Liver (tissue), 3 donors: ENCODE measurements around the gene SFTA2.

ENCODE experiments used
- CTCF ChIP-seq: fragments of 150-350 bp; IDR thresholded peaks from 2 replicates; pipeline ENCODE4 v1.5.1; 2017; ENCODE audit warnings: improper control_type of control experiment, low read depth, low read length; ENCODE audit not compliant: missing input control
- EGR1 ChIP-seq, 2 donors: IDR thresholded peaks; 2 replicates each; pipeline ENCODE4 v1.6.1; 2016 to 2018; ENCODE audit warnings: antibody characterized with exemption in 2 of 2, low read depth in 2 of 2
- FOXA1 ChIP-seq: IDR thresholded peaks from 2 replicates; pipeline ENCODE4 v1.6.1; 2016; ENCODE audit warnings: antibody characterized with exemption
- GABPA ChIP-seq, 2 donors: IDR thresholded peaks in 1 of 2; conservative IDR thresholded peaks in 1 of 2; 2 replicates each; pipeline ENCODE4 v1.6.1; 2016; ENCODE audit warnings: antibody characterized with exemption in 2 of 2, mild to moderate bottlenecking in 1 of 2, moderate library complexity in 1 of 2
- JUND ChIP-seq, 2 donors: IDR thresholded peaks; 2 replicates each; pipeline ENCODE4 v1.6.1; 2016; ENCODE audit warnings: antibody characterized with exemption in 2 of 2
- MAX ChIP-seq: IDR thresholded peaks from 2 replicates; pipeline ENCODE4 v1.6.1; 2016; ENCODE audit warnings: antibody characterized with exemption
- NR2F2 ChIP-seq: IDR thresholded peaks from 2 replicates; pipeline ENCODE4 v1.6.1; 2016; ENCODE audit warnings: antibody characterized with exemption
- RAD21 ChIP-seq, 2 donors: IDR thresholded peaks; 2 replicates each; pipeline ENCODE4 v1.6.1; 2016; ENCODE audit warnings: antibody characterized with exemption in 2 of 2, mild to moderate bottlenecking in 2 of 2
- REST ChIP-seq: IDR thresholded peaks from 2 replicates; pipeline ENCODE4 v1.6.1; 2016; ENCODE audit warnings: antibody characterized with exemption, mild to moderate bottlenecking
- RXRA ChIP-seq, 2 donors: IDR thresholded peaks; 2 replicates each; pipeline ENCODE4 v1.6.1; 2017 to 2018; ENCODE audit warnings: antibody characterized with exemption in 2 of 2, mild to moderate bottlenecking in 1 of 2
- SP1 ChIP-seq: IDR thresholded peaks from 2 replicates; pipeline ENCODE4 v1.6.1; 2018; ENCODE audit warnings: antibody characterized with exemption, mild to moderate bottlenecking
- TAF1 ChIP-seq: conservative IDR thresholded peaks from 2 replicates; pipeline ENCODE4 v1.6.1; 2016; ENCODE audit warnings: antibody characterized with exemption, mild to moderate bottlenecking
- YY1 ChIP-seq: IDR thresholded peaks from 2 replicates; pipeline ENCODE4 v1.6.1; 2016; ENCODE audit warnings: antibody characterized with exemption, mild to moderate bottlenecking
- TF ChIP-seq, protein P1 (sequence below): IDR thresholded peaks from 2 replicates; pipeline ENCODE4 v1.6.1; 2016; ENCODE audit warnings: antibody characterized with exemption
- donor health status: healthy.
- donor health status: healthy.

GRCh38 chr6:30887901-30888815, 43.8 kb downstream of the SFTA2 start:
- TF ChIP-seq CTCF, result no peak
- no peak for TF ChIP-seq MAX
- TF ChIP-seq GABPA (IDR thresholded peaks at IDR 0.05 in 1 of 2, conservative IDR thresholded peaks at IDR 0.05 in 1 of 2), result no peak
- TF ChIP-seq RXRA (IDR thresholded peaks at IDR 0.05), result no peak
- no peak for TF ChIP-seq REST
- no peak for TF ChIP-seq RAD21 (IDR thresholded peaks at IDR 0.05)
- TF ChIP-seq EGR1 (IDR thresholded peaks at IDR 0.05; ENCODE audit: low read depth in 2 of 2), result no peak
- TF ChIP-seq YY1, result no peak
- TF ChIP-seq, protein P1, sequence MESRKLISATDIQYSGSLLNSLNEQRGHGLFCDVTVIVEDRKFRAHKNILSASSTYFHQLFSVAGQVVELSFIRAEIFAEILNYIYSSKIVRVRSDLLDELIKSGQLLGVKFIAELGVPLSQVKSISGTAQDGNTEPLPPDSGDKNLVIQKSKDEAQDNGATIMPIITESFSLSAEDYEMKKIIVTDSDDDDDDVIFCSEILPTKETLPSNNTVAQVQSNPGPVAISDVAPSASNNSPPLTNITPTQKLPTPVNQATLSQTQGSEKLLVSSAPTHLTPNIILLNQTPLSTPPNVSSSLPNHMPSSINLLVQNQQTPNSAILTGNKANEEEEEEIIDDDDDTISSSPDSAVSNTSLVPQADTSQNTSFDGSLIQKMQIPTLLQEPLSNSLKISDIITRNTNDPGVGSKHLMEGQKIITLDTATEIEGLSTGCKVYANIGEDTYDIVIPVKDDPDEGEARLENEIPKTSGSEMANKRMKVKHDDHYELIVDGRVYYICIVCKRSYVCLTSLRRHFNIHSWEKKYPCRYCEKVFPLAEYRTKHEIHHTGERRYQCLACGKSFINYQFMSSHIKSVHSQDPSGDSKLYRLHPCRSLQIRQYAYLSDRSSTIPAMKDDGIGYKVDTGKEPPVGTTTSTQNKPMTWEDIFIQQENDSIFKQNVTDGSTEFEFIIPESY, result no peak
- no peak for TF ChIP-seq FOXA1
- no peak for TF ChIP-seq JUND (IDR thresholded peaks at IDR 0.05)
- TF ChIP-seq TAF1, result no peak
- no peak for TF ChIP-seq SP1
- no peak for TF ChIP-seq NR2F2
